ENCODE data around the gene CRISPLD2.

The CRISPLD2 gene

GRCh38 chr16:84836967-84837366 is 17.2 kb downstream of the CRISPLD2 start:
- no peak overlapping the region for H3K27ac ChIP-seq

GRCh38 chr16:84838383-84838948 is 18.7 kb downstream of the CRISPLD2 start:
- no peak overlapping the region for H3K4me3 ChIP-seq (ENCODE audit: low read depth in 1 of 2, low read length in 1 of 2)
- no peaks in the 10 kb centered on the region for H3K9me3 ChIP-seq
- peaks cover 90% of the 10 kb centered on the region for H3K36me3 ChIP-seq
- peaks cover 61% of the 10 kb centered on the region for H3K27me3 ChIP-seq
- peaks cover 8 to 9% of the 10 kb centered on the region in 2 experiments for H3K4me1 ChIP-seq (ENCODE audit: control insufficient read depth in 1 of 2, insufficient read depth in 1 of 2, low read depth in 1 of 2, low read length in 1 of 2)
- no peak overlapping the region for H3K27ac ChIP-seq
- no peak for TF ChIP-seq CTCF (IDR thresholded peaks at IDR 0.05)

More at GRCh38 chr16:84836967-84837366, 17.2 kb downstream of the CRISPLD2 start:
- Histone ChIP-seq H3K4me3 (ENCODE audit: low read depth in 1 of 2, low read length in 1 of 2) (no peak overlapping the region), H3K9me3 (no peaks in the 10 kb centered on the region), H3K4me1 (ENCODE audit: control insufficient read depth in 1 of 2, insufficient read depth in 1 of 2, low read depth in 1 of 2, low read length in 1 of 2) (peaks cover 13 to 15% of the 10 kb centered on the region in 2 experiments), H3K36me3 (peaks cover 92% of the 10 kb centered on the region), H3K27me3 (peaks cover 54% of the 10 kb centered on the region)
- no peak for TF ChIP-seq CTCF (IDR thresholded peaks at IDR 0.05)

- no peak for TF ChIP-seq CTCF (IDR thresholded peaks at IDR 0.05)
- H3K27me3 ChIP-seq = peaks cover 61% of the 10 kb centered on the region
- peaks cover 14 to 15% of the 10 kb centered on the region in 2 experiments for H3K4me1 ChIP-seq (ENCODE audit: control insufficient read depth in 1 of 2, insufficient read depth in 1 of 2, low read depth in 1 of 2, low read length in 1 of 2)
- peaks cover 91% of the 10 kb centered on the region for H3K36me3 ChIP-seq
- no peaks in the 10 kb centered on the region for H3K9me3 ChIP-seq
- no peak overlapping the region for H3K4me3 ChIP-seq (ENCODE audit: low read depth in 1 of 2, low read length in 1 of 2)
- H3K27ac ChIP-seq = no peak overlapping the region
Observed at GRCh38 chr16:84839054-84839453, 19.3 kb downstream of the CRISPLD2 start.

GRCh38 chr16:84839956-84840355 is 20.2 kb downstream of the CRISPLD2 start:
- Histone ChIP-seq H3K9me3 (no peaks in the 10 kb centered on the region), H3K36me3 (peaks cover 92% of the 10 kb centered on the region), H3K27ac (no peak overlapping the region), H3K27me3 (peaks cover 61% of the 10 kb centered on the region), H3K4me3 (ENCODE audit: low read depth in 1 of 2, low read length in 1 of 2) (no peak overlapping the region), H3K4me1 (ENCODE audit: control insufficient read depth in 1 of 2, insufficient read depth in 1 of 2, low read depth in 1 of 2, low read length in 1 of 2) (peaks cover 14 to 16% of the 10 kb centered on the region in 2 experiments)
- no peak for TF ChIP-seq CTCF (IDR thresholded peaks at IDR 0.05)

GRCh38 chr16:84840687-84841627 is 21.2 kb downstream of the CRISPLD2 start:
- H3K4me3 ChIP-seq (ENCODE audit: low read depth in 1 of 2, low read length in 1 of 2) = no peak overlapping the region
- H3K36me3 ChIP-seq = peaks cover 93% of the 10 kb centered on the region
- H3K27ac ChIP-seq = no peak overlapping the region
- no peak for TF ChIP-seq CTCF (IDR thresholded peaks at IDR 0.05)
- H3K4me1 ChIP-seq (ENCODE audit: control insufficient read depth in 1 of 2, insufficient read depth in 1 of 2, low read depth in 1 of 2, low read length in 1 of 2) = peaks cover 14 to 16% of the 10 kb centered on the region in 2 experiments
- H3K27me3 ChIP-seq = peaks cover 59% of the 10 kb centered on the region
- H3K9me3 ChIP-seq = no peaks in the 10 kb centered on the region

All from neutrophil (primary cell).